ENCODE data around the gene CNTFR. TPM values are rescaled to one million over a fixed set of nuclear protein-coding genes. Genes with fewer than 3 reads are reported as not detected.

The CNTFR gene
- total RNA-seq, 1 donor from 2014 or later: 2.7 TPM

DNA sequence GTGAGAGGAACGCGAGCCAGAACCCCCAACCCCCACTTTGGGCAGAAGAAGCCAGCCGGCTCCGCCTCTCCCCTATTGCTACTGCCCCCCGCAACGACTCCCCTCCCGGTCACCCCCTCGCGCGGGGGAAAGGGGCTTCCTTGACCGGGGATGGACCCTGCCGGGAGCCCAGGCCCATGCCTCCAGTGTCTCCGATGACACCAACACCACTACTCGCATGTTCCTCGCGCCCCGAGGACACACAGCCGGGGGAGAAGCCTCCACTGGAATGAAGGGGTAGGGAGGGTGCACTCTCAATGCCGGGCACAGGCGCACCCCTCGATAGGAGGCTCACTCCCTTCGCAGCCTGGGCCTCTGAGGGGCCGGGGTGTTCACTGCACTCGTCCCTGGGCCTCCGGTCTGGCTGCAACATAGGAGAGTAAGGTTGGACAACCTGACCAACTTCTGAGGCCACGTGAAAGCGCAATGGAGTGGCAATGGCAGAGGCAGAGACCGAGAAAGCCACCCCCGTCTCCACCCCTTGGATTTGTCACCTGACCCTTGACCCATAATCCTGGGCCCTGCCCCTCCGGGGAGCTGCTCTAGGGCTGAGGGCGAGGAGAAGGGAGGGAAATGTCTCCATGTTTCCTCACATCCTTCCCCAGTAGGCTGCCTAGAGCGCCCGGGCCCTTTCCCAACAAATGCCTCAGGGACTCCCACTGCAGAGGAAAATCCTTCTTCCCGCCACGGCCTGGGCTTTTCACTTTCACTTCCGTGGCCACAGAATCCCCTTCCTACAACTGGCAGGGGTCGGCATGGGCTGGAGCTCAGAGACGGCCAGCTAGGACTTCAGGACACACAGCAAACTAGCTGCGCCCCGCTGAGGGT lies 1.1 kb upstream of the CNTFR start:
- H3K27me3 Mint-ChIP-seq: peaks cover 81% of the 10 kb centered on the region

DNA sequence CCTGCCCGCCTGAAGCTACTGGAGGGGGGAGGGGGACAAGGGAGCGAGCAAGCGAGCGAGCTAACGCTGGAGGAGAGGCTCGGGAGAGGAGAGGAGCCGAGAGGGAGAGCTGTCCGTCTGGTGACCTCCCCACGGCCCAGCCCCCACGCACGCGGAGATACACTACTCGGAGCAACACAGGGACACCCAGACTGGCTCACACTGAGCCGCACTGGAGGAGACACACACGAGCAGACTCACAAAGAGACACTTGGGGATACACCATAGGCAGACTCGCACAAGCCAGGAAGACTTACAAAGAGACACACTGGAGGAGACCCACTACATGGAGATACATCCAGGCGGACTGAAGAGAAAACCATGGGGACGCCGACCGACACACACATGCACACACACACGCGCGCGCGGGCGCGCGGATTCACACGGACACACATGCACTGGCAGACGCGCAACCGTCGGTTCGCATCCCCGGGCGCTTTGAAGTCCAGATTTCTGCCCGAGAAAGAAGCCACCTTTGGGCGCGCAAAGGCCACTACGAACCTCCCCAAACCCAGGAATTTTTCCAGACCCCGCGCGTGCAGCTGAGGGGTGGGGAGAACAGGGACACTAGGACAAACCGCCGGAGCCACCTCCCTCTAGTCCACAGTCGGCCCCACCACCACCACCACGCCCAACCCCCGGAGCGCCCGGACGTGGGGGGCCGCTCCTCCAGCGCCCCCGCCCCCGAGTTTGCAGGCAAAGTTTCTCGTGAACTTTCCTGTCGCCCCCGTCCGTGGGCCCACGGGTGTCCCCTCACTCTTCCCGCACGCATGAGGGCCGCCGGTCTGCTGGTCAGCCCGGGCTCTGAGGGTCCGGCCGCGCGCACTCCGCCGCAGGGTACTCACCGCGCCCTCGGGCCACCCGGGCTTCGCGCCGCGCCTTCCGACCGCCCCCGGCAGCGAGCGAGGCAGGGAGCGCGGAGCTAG lies 571 bp downstream of the CNTFR start:
- no peaks in the 10 kb centered on the region for H3K9me3 Mint-ChIP-seq (ENCODE audit: low read depth)
- no peak for DNase-seq (ENCODE audit: low spot score, unreplicated experiment)
- H3K4me3 Mint-ChIP-seq (ENCODE audit: low read depth): peak overlapping the region; percentile 71
- TF ChIP-seq, protein P1, sequence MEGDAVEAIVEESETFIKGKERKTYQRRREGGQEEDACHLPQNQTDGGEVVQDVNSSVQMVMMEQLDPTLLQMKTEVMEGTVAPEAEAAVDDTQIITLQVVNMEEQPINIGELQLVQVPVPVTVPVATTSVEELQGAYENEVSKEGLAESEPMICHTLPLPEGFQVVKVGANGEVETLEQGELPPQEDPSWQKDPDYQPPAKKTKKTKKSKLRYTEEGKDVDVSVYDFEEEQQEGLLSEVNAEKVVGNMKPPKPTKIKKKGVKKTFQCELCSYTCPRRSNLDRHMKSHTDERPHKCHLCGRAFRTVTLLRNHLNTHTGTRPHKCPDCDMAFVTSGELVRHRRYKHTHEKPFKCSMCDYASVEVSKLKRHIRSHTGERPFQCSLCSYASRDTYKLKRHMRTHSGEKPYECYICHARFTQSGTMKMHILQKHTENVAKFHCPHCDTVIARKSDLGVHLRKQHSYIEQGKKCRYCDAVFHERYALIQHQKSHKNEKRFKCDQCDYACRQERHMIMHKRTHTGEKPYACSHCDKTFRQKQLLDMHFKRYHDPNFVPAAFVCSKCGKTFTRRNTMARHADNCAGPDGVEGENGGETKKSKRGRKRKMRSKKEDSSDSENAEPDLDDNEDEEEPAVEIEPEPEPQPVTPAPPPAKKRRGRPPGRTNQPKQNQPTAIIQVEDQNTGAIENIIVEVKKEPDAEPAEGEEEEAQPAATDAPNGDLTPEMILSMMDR (IDR thresholded peaks at IDR 0.05; ENCODE audit: unreplicated experiment): no peak
- H3K27ac Mint-ChIP-seq: no peak overlapping the region
- H3K27me3 Mint-ChIP-seq: peaks cover 91% of the 10 kb centered on the region
- no peaks in the 10 kb centered on the region for H3K36me3 Mint-ChIP-seq (ENCODE audit: insufficient read depth)
- H3K4me1 Mint-ChIP-seq (ENCODE audit: low read depth): peaks cover 13% of the 10 kb centered on the region

More for the DNA sequence above, 1.1 kb upstream of the CNTFR start:
- Mint-ChIP-seq H3K36me3 (ENCODE audit: insufficient read depth) (no peaks in the 10 kb centered on the region), H3K27ac (peak overlapping the region; percentile 32), H3K4me3 (ENCODE audit: low read depth) (peak overlapping the region; percentile 71), H3K9me3 (ENCODE audit: low read depth) (no peaks in the 10 kb centered on the region), H3K4me1 (ENCODE audit: low read depth) (peaks cover 13% of the 10 kb centered on the region)
- DNase-seq (ENCODE audit: low spot score, unreplicated experiment): no peak
- TF ChIP-seq, protein P1 (IDR thresholded peaks at IDR 0.05; ENCODE audit: unreplicated experiment): no peak

DNA sequence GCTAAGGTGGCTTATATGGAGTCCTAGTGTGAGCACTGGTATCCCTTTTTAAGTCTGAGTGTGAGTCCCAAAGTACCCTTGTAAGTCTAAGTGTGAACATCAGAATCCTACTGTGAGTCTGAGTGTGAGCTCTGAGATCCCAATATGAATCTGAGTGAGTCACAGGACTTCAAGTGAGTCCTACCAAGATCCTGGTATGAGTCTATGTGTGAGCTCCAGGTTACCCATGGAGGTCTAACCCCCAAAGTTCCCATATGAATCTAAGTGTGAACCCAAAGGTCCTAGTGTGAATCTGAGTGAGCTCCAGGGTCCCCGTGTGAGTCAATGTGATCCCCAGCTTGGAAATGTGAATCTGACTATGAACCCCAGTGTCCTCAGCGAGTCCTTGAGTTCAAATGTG lies 2.3 kb downstream of the CNTFR start:
- TF ChIP-seq, protein P1 (IDR thresholded peaks at IDR 0.05; ENCODE audit: unreplicated experiment): no peak
- Mint-ChIP-seq H3K36me3 (ENCODE audit: insufficient read depth) (no peaks in the 10 kb centered on the region), H3K9me3 (ENCODE audit: low read depth) (no peaks in the 10 kb centered on the region), H3K4me1 (ENCODE audit: low read depth) (peaks cover 13% of the 10 kb centered on the region), H3K27me3 (peaks cover 88% of the 10 kb centered on the region), H3K4me3 (ENCODE audit: low read depth) (no peak overlapping the region), H3K27ac (no peak overlapping the region)
- no peak for DNase-seq (ENCODE audit: low spot score, unreplicated experiment)

DNA sequence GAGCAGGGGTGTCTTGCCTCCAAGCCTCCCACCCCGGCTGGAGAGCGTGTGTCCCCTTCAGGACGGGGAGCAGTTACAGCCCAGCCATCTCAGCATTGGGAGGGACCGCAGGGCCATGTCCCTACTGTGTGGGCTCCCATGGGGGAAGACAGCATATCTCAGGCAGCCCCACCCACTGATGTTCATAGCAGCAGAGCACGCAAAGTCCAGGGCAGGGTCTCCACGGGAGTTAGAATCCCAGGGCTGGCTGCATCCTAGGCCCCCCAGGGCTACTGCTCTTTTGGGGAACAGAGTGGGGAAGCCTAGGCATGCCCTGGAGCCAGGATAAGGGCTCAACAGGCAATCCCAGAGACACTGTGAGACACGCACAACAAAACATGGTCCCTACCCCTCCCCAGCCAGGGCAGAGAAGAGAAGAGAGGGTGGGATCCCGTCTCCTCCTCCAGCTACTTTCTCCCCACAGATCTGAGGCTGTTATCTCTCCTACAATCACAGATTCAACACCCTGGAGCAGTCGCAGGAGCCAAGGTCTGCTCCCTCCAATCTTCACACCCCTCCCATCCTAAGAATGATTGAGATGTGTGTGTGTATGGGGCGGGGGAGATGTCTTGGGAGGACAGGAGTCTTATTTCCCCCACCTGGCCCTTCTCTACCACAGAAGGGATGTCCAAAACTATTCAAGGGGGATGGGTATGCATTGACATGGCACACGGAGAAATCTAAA lies 3.4 kb downstream of the CNTFR start:
- no peak overlapping the region for H3K27ac Mint-ChIP-seq
- peaks cover 18% of the 10 kb centered on the region for H3K4me1 Mint-ChIP-seq (ENCODE audit: low read depth)
- no peak for DNase-seq (ENCODE audit: low spot score, unreplicated experiment)
- H3K36me3 Mint-ChIP-seq (ENCODE audit: insufficient read depth): no peaks in the 10 kb centered on the region
- H3K9me3 Mint-ChIP-seq (ENCODE audit: low read depth): no peaks in the 10 kb centered on the region
- TF ChIP-seq, protein P1 (IDR thresholded peaks at IDR 0.05; ENCODE audit: unreplicated experiment): no peak
- peaks cover 84% of the 10 kb centered on the region for H3K27me3 Mint-ChIP-seq
- H3K4me3 Mint-ChIP-seq (ENCODE audit: low read depth): no peak overlapping the region
